H1 (cell line): ENCODE measurements around the gene PRMT6. TPM values are rescaled to one million over a fixed set of nuclear protein-coding genes. Genes with fewer than 3 reads are reported as not detected.

Source experiments
- CTCF ChIA-PET: fragments of 300-600 bp; sonication (Branson Sonifier 250); formaldehyde crosslinking; loops from one replicate; lab custom pipeline; 2021; ENCODE audit not compliant: partially characterized antibody; lab: Charles Lee
- POLR2A ChIA-PET: fragments of 300-600 bp; sonication (Branson Sonifier 250); formaldehyde crosslinking; loops from one replicate; lab custom pipeline; 2021; ENCODE audit warnings: inconsistent platforms; ENCODE audit not compliant: partially characterized antibody; lab: Charles Lee
- DNase-seq, 2 experiments: peaks; one replicate each; pipeline versions ENCODE4 v3.0.0 to v3.0.0-alpha.2; 2010 to 2022; ENCODE audit warnings: low spot score in 2 of 2, low read depth in 1 of 2, mixed read lengths in 1 of 2
- FAIRE-seq: peaks from 2 replicates; lab custom pipeline; 2011; peaks lifted over from hg19 to GRCh38; lab: Jason Lieb, UNC
- H2AFZ ChIP-seq: 2 replicates; pipeline ENCODE4 v1.8.1; 2012; ENCODE audit warnings: low read length, inconsistent platforms
- H2AK5ac ChIP-seq: 2 replicates; pipeline ENCODE4 v1.6.1; 2013; ENCODE audit warnings: low read depth, low read length
- H2BK120ac ChIP-seq: replicated peaks from 2 replicates; pipeline ENCODE3; 2013; ENCODE audit warnings: low read depth, low read length, inconsistent platforms
- H2BK12ac ChIP-seq: 2 replicates; pipeline ENCODE4 v1.6.1; 2013; ENCODE audit warnings: low read depth, low read length
- H2BK15ac ChIP-seq: 2 replicates; pipeline ENCODE4 v1.6.1; 2013; ENCODE audit warnings: low read length
- H2BK20ac ChIP-seq: 2 replicates; pipeline ENCODE4 v1.6.1; 2013; ENCODE audit warnings: low read length
- H2BK5ac ChIP-seq: 2 replicates; pipeline ENCODE4 v1.6.1; 2013; ENCODE audit warnings: low read depth, low read length
- H3K14ac ChIP-seq: 2 replicates; pipeline ENCODE4 v1.6.1; 2013; ENCODE audit warnings: inconsistent platforms; ENCODE audit not compliant: insufficient read length
- H3K18ac ChIP-seq: 2 replicates; pipeline ENCODE4 v1.6.1; 2013; ENCODE audit warnings: low read length; ENCODE audit errors: extremely low read depth
- H3K23ac ChIP-seq: 2 replicates; pipeline ENCODE4 v1.6.1; 2013; ENCODE audit warnings: inconsistent platforms; ENCODE audit not compliant: insufficient read length
- H3K23me2 ChIP-seq: 2 replicates; pipeline ENCODE4 v1.6.1; 2013; ENCODE audit warnings: low read depth, low read length
- H3K27ac ChIP-seq: 2 replicates; pipeline ENCODE4 v1.6.1; 2011; ENCODE audit warnings: low read depth, low read length, inconsistent platforms
- H3K27me3 ChIP-seq, 4 experiments: replicated peaks in 1 of 4; 1 replicate in 1 of 4; 2 replicates in 3 of 4; pipeline versions ENCODE4 v1.6.1 to v1.8.1; 2011 to 2013; ENCODE audit warnings: low read length in 3 of 4, mild to moderate bottlenecking in 3 of 4, inconsistent platforms in 2 of 4, mixed read lengths in 2 of 4, moderate library complexity in 1 of 4; ENCODE audit not compliant: control insufficient read depth in 3 of 4, insufficient read depth in 3 of 4; ENCODE audit errors: extremely low read depth in 1 of 4
- H3K36me3 ChIP-seq, 4 experiments: 2 replicates each; pipeline versions ENCODE4 v1.6.1 to v1.8.1; 2011 to 2013; ENCODE audit warnings: mild to moderate bottlenecking in 4 of 4, low read length in 3 of 4, moderate library complexity in 2 of 4, control low read depth in 1 of 4, inconsistent platforms in 1 of 4; ENCODE audit not compliant: insufficient read depth in 4 of 4, control insufficient read depth in 2 of 4
- H3K4ac ChIP-seq: replicated peaks from 2 replicates; pipeline ENCODE3; 2013; ENCODE audit warnings: low read length, low read depth, mixed read lengths, inconsistent platforms; ENCODE audit not compliant: insufficient read length
- H3K4me1 ChIP-seq, 4 experiments: replicated peaks in 1 of 4; 1 replicate in 1 of 4; 2 replicates in 3 of 4; pipeline versions ENCODE4 v1.6.1 to v1.8.1; 2011 to 2013; ENCODE audit warnings: low read length in 3 of 4, inconsistent platforms in 2 of 4, mixed read lengths in 1 of 4; ENCODE audit not compliant: insufficient read depth in 4 of 4, control insufficient read depth in 3 of 4
- H3K4me2 ChIP-seq, 2 experiments: 2 replicates each; pipeline versions ENCODE4 v1.6.1 to v1.8.1; 2011 to 2013; ENCODE audit warnings: low read depth in 2 of 2, low read length in 2 of 2, control low read depth in 1 of 2, inconsistent platforms in 1 of 2, mild to moderate bottlenecking in 1 of 2; ENCODE audit not compliant: insufficient read depth in 1 of 2
- H3K4me3 ChIP-seq, 4 experiments: fragments of 200-600, 300-600 bp in 1 of 4; sonication (generic), shearing (Covaris generic), sonication (Bioruptor Twin) in 1 of 4; 2 replicates each; pipeline versions ENCODE4 v1.5.1 to v1.8.1; 2011 to 2016; ENCODE audit warnings: low read length in 4 of 4, low read depth in 3 of 4, control low read depth in 2 of 4, inconsistent platforms in 2 of 4, mild to moderate bottlenecking in 2 of 4, mixed read lengths in 1 of 4, moderate library complexity in 1 of 4; ENCODE audit not compliant: insufficient read depth in 2 of 4; ENCODE audit errors: extremely low read depth in 1 of 4
- H3K56ac ChIP-seq: replicated peaks from 2 replicates; pipeline ENCODE3; 2013; ENCODE audit warnings: low read depth, mild to moderate bottlenecking, mixed read lengths, low read length, inconsistent platforms; ENCODE audit not compliant: insufficient read length
- H3K79me1 ChIP-seq: 2 replicates; pipeline ENCODE4 v1.6.1; 2013; ENCODE audit warnings: low read depth, low read length, control low read depth
- H3K79me2 ChIP-seq, 2 experiments: 2 replicates each; pipeline versions ENCODE4 v1.6.1 to v1.8.1; 2012 to 2013; ENCODE audit warnings: low read length in 2 of 2, mild to moderate bottlenecking in 2 of 2, inconsistent platforms in 1 of 2; ENCODE audit not compliant: insufficient read depth in 2 of 2, control insufficient read depth in 1 of 2
- H3K9ac ChIP-seq, 4 experiments: replicated peaks in 1 of 4; 1 replicate in 1 of 4; 2 replicates in 3 of 4; pipeline versions ENCODE4 v1.6.1 to v1.8.1; 2011 to 2013; ENCODE audit warnings: low read depth in 3 of 4, low read length in 3 of 4, control low read depth in 2 of 4, mild to moderate bottlenecking in 2 of 4, moderate library complexity in 2 of 4, inconsistent platforms in 1 of 4; ENCODE audit errors: extremely low read depth in 1 of 4
- H3K9me3 ChIP-seq, 2 experiments: 2 replicates each; pipeline versions ENCODE4 v1.6.1 to v1.8.1; 2012 to 2013; ENCODE audit warnings: mild to moderate bottlenecking in 2 of 2, moderate library complexity in 2 of 2, control low read depth in 1 of 2, inconsistent platforms in 1 of 2, low read depth in 1 of 2, low read length in 1 of 2, mixed read lengths in 1 of 2; ENCODE audit not compliant: insufficient read depth in 2 of 2
- H4K20me1 ChIP-seq, 2 experiments: replicated peaks in 1 of 2; 2 replicates each; pipeline versions ENCODE3 to v1.8.1; 2011 to 2013; ENCODE audit warnings: inconsistent platforms in 2 of 2, low read length in 2 of 2, mild to moderate bottlenecking in 1 of 2; ENCODE audit not compliant: insufficient read depth in 2 of 2, control insufficient read depth in 1 of 2
- H4K5ac ChIP-seq: 2 replicates; pipeline ENCODE4 v1.6.1; 2013; ENCODE audit warnings: low read length, low read depth, mixed read lengths, inconsistent platforms; ENCODE audit not compliant: insufficient read length
- H4K8ac ChIP-seq: 2 replicates; pipeline ENCODE4 v1.8.0; 2013; ENCODE audit warnings: mild to moderate bottlenecking, moderate library complexity, low read length, inconsistent platforms; ENCODE audit not compliant: insufficient read depth; ENCODE audit errors: extremely low read depth
- H4K91ac ChIP-seq: replicated peaks from 2 replicates; pipeline ENCODE3; 2013; ENCODE audit warnings: low read length, mixed read lengths, inconsistent platforms; ENCODE audit not compliant: insufficient read length
- RFX5 ChIP-seq: IDR thresholded peaks from 2 replicates; pipeline ENCODE4 v1.6.1; 2011; ENCODE audit warnings: low read depth, low read length, improper control_type of control experiment, borderline replicate concordance
- TBP ChIP-seq: IDR thresholded peaks from 2 replicates; pipeline ENCODE4 v1.6.1; 2011; ENCODE audit warnings: low read depth, low read length, improper control_type of control experiment
- TCF12 ChIP-seq: IDR thresholded peaks from 2 replicates; pipeline ENCODE4 v1.6.1; 2011; ENCODE audit warnings: low read depth, mild to moderate bottlenecking, low read length
- WGBS, 2 experiments: shearing (Covaris generic) in 1 of 2; methylation state at CpG; one replicate each; pipeline versions ENCODE4 v1.1.6 to v1.1.7; 2013 to 2015; ENCODE audit warnings: low lambda C conversion rate in 2 of 2, mixed read lengths in 2 of 2, inconsistent platforms in 1 of 2, low coverage in 1 of 2, missing lambda C conversion rate in 1 of 2; ENCODE audit not compliant: insufficient replicate concordance in 2 of 2, insufficient coverage in 1 of 2, insufficient read length in 1 of 2; ENCODE audit errors: extremely low coverage in 1 of 2, missing lambda C conversion rate in 1 of 2; 5-methylcytosine and 5-hydroxymethylcytosine counted together
- long read RNA-seq, 2 experiments: library from RNA in 1 of 2; library from capped mRNA in 1 of 2; stranded (forward); transcript quantifications; one replicate each; pipeline ENCODE4 v2.0.0, GENCODE V29; 2021; ENCODE audit warnings: inconsistent platforms in 1 of 2
- polyA minus RNA-seq, 3 experiments: library from RNA; depleted of rRNA, polyadenylated mRNA; stranded (reverse); fragments of >200 nt; gene quantifications; 1 replicate in 2 of 3; 2 replicates in 1 of 3; pipeline ENCODE4 v1.2.3, GENCODE V29; 2011
- polyA plus RNA-seq, 7 experiments: library from polyadenylated mRNA; depleted of rRNA in 3 of 7; stranded (reverse) in 5 of 7; unstranded in 2 of 7; fragments of >200 nt in 5 of 7; fragments of 200-250 nt in 2 of 7; gene quantifications; 1 replicate in 5 of 7; 2 replicates in 1 of 7; 4 replicates in 1 of 7; pipeline versions ENCODE4 v1.2.1 to v1.2.3, GENCODE V29; 2011 to 2013; ENCODE audit warnings: missing spikeins in 2 of 7, mixed read lengths in 2 of 7
- total RNA-seq: library from RNA; stranded (reverse); fragmentation: NEBNext Ultra II Directional; extraction: Animal tissue kit (Norgen Biotek cat#: 25700); gene quantifications from 2 replicates; pipeline ENCODE4 v1.2.1, GENCODE V29; 2021

PRMT6 gene
- total RNA-seq (38.2 and 38.4 TPM in 2 replicates), polyA plus RNA-seq (2011; rRNA removed) (23.6 and 27.7 TPM in 2 replicates), polyA minus RNA-seq (2011; rRNA and poly(A)+ RNA removed) (20.7 and 22.0 TPM in 2 replicates)
- polyA plus RNA-seq (2011; cell fraction: cytosol; rRNA removed): 32.3 TPM
- 19.1 TPM for polyA plus RNA-seq (2011; cell fraction: nucleus; rRNA removed)
- 28.8 to 31.0 TPM (median 30.0 TPM) in 4 replicates for polyA plus RNA-seq (2012, experiment 1 of 2)
- 15.8 TPM for polyA plus RNA-seq (2012, experiment 2 of 2)
- 19.3 TPM for polyA plus RNA-seq (2013, experiment 1 of 2)
- 18.5 TPM for polyA plus RNA-seq (2013, experiment 2 of 2)
- polyA minus RNA-seq (2011; cell fraction: cytosol; rRNA and poly(A)+ RNA removed): 22.9 TPM
- 21.0 TPM for polyA minus RNA-seq (2011; cell fraction: nucleus; rRNA and poly(A)+ RNA removed)
- long read RNA-seq, experiment 1, transcript PRMT6-201 (1 exons, 2,616 nt): major isoform, 44 of 44 reads
- long read RNA-seq, experiment 1, partial matches to known transcripts: 0 of 44 reads
- long read RNA-seq, experiment 1, other reads (novel, unspliced or antisense): 0 of 44 reads
- long read RNA-seq, experiment 2, transcript PRMT6-201 (1 exons, 2,616 nt): major isoform, 8 of 8 reads
- long read RNA-seq, experiment 2, partial matches to known transcripts: 0 of 8 reads
- long read RNA-seq, experiment 2, other reads (novel, unspliced or antisense): 0 of 8 reads

GRCh38 chr1:107056426-107057196 is at the start of gene PRMT6:
Gene PRMT6 (plus strand): TSS chr1:107056674. CDS start chr1:107056716, 42 bp downstream.
- POLR2A ChIA-PET: interaction anchor here (0.8 to 1.5 kb wide), 7 partner anchors 9 to 80 kb away, joined by 3 read pairs; no protein-coding TSS in a partner anchor
- Histone ChIP-seq H3K9me3 (no peaks in the 10 kb centered on the region), H2AFZ (peak within 1 kb of the TSS; percentile 98), H3K4me1 (peaks cover 0 to 8% (median 0%) of the 10 kb centered on the region in 4 experiments; a peak in 2 of 7 replicates), H2BK5ac (peak within 1 kb of the TSS; percentile 93), H3K4ac (peak within 1 kb of the TSS; percentile 91), H3K23me2 (peaks cover 6% of the 10 kb centered on the region), H4K91ac (peak within 1 kb of the TSS; percentile 99), H4K5ac (peak within 1 kb of the TSS; percentile 98), H3K79me1 (no peaks in the 10 kb centered on the region), H3K56ac (peak within 1 kb of the TSS; percentile 97), H3K14ac (peak within 1 kb of the TSS; percentile 67), H2BK12ac (peak within 1 kb of the TSS; percentile 40), H3K4me2 (peak within 1 kb of the TSS; percentile 86 to 93), H3K18ac (peak within 1 kb of the TSS; percentile 99), H4K20me1 (no peaks in the 10 kb centered on the region), H3K23ac (no peak within 1 kb of the TSS), H3K9ac (peak within 1 kb of the TSS; percentile 87 to 94 (median 92)), H3K27ac (peak within 1 kb of the TSS; percentile 88), H3K79me2 (peaks cover 0 to 27% of the 10 kb centered on the region in 2 experiments; a peak in 3 of 4 replicates), H3K4me3 (peak within 1 kb of the TSS; percentile 85 to 98 (median 96)), H2BK20ac (no peak within 1 kb of the TSS), H2BK15ac (peak within 1 kb of the TSS; percentile 48; the same call in 1 of the 2 replicates), H2AK5ac (no peak within 1 kb of the TSS), H3K27me3 (no peaks in the 10 kb centered on the region), H2BK120ac (peak within 1 kb of the TSS; percentile 40), H3K36me3 (peaks cover 0 to 10% (median 2%) of the 10 kb centered on the region in 4 experiments; a peak in 1 of 8 replicates), H4K8ac (peak within 1 kb of the TSS; percentile 98)
- 1% methylated on average over 32 of the region's 73 CpGs; no CpG with 5 or more reads in 1 of the 2 experiments for WGBS, 2 experiments
- DNase-seq (peak; percentile 70 to 88), FAIRE-seq (no peak)
- CTCF ChIA-PET: interaction anchor here (0.9 to 2.0 kb wide), 5 partner anchors 13 to 473 kb away, joined by 3 to 10 read pairs (median 4); no protein-coding TSS in a partner anchor
- TF ChIP-seq RFX5: no peak
- TF ChIP-seq TCF12: no peak
- peak; percentile 63 for TF ChIP-seq TBP
